Umbilical cord (tissue), 2 donors: Measurements from ENCODE around the gene PHLPP1. TPM values are rescaled to one million over a fixed set of nuclear protein-coding genes. Genes with fewer than 3 reads are reported as not detected.
A peak's percentile ranks its signal among the peaks of the same experiment; 100 is the strongest.

ENCODE experiments used
- DNase-seq: peaks from one replicate; pipeline ENCODE4 v3.0.0-alpha.2; 2015; ENCODE audit warnings: low spot score
- total RNA-seq: library from RNA; depleted of rRNA; stranded (reverse); fragments of >200 nt; gene quantifications from one replicate; pipeline ENCODE4 v1.2.3, GENCODE V29; 2014; ENCODE audit warnings: low replicate concordance; ENCODE audit not compliant: insufficient read depth

The PHLPP1 gene
- total RNA-seq, 1 donor from 2014 or later = 14.4 TPM

GRCh38 chr18:62979900-62980299 lies 264.6 kb downstream of the PHLPP1 start:
- DNase-seq = no peak

- no peak for DNase-seq
Measured at GRCh38 chr18:62981566-62981965, 266.2 kb downstream of the PHLPP1 start.

- peak; percentile 68 for DNase-seq
Measured at GRCh38 chr18:62982600-62983251, 267.4 kb downstream of the PHLPP1 start.

GRCh38 chr18:62984656-62985315 lies 269.4 kb downstream of the PHLPP1 start:
- DNase-seq = no peak

GRCh38 chr18:62986490-62986889 lies 271.1 kb downstream of the PHLPP1 start:
- DNase-seq = no peak

GRCh38 chr18:62987055-62987830 lies 271.9 kb downstream of the PHLPP1 start:
- DNase-seq = no peak

- no peak for DNase-seq
Measured at GRCh38 chr18:62987859-62988258, 272.5 kb downstream of the PHLPP1 start.

- DNase-seq = no peak
Measured at GRCh38 chr18:62988471-62988870, 273.1 kb downstream of the PHLPP1 start.

GRCh38 chr18:62989195-62989594 lies 273.9 kb downstream of the PHLPP1 start:
- no peak for DNase-seq

- no peak for DNase-seq
Measured at GRCh38 chr18:62990653-62991052, 275.3 kb downstream of the PHLPP1 start.

- DNase-seq = no peak
Measured at GRCh38 chr18:62991389-62991788, 276.0 kb downstream of the PHLPP1 start.

- no peak for DNase-seq
Measured at GRCh38 chr18:62991959-62992358, 276.6 kb downstream of the PHLPP1 start.

- DNase-seq = no peak
Measured at GRCh38 chr18:62992877-62993365, 277.6 kb downstream of the PHLPP1 start.

GRCh38 chr18:62996566-62996965 lies 281.2 kb downstream of the PHLPP1 start:
- DNase-seq = no peak

GRCh38 chr18:62997076-62997475 lies 281.7 kb downstream of the PHLPP1 start:
- DNase-seq = no peak

- DNase-seq = no peak
Measured at GRCh38 chr18:62998443-62998842, 283.1 kb downstream of the PHLPP1 start.

- no peak for DNase-seq
Measured at GRCh38 chr18:62999392-62999791, 284.1 kb downstream of the PHLPP1 start.

- DNase-seq = no peak
Measured at GRCh38 chr18:62999921-63000320, 284.6 kb downstream of the PHLPP1 start.

GRCh38 chr18:63000839-63001238 lies 285.5 kb downstream of the PHLPP1 start:
- DNase-seq = no peak

GRCh38 chr18:63001861-63002260 lies 286.5 kb downstream of the PHLPP1 start:
- no peak for DNase-seq

GRCh38 chr18:63002305-63002704 lies 287.0 kb downstream of the PHLPP1 start:
- DNase-seq = no peak

- no peak for DNase-seq
Measured at GRCh38 chr18:63002803-63003445, 287.6 kb downstream of the PHLPP1 start.
